GM18507 (cell line): Measurements from ENCODE around the gene SIVA1.

Experiments
- DNase-seq: peaks from one replicate; pipeline ENCODE4 v3.0.0; 2011; ENCODE audit warnings: low read depth; ENCODE audit not compliant: insufficient read length; ENCODE audit errors: extremely low spot score
- FAIRE-seq: peaks from 2 replicates; lab custom pipeline; 2011; peaks lifted over from hg19 to GRCh38; lab: Jason Lieb, UNC

Gene SIVA1

DNA sequence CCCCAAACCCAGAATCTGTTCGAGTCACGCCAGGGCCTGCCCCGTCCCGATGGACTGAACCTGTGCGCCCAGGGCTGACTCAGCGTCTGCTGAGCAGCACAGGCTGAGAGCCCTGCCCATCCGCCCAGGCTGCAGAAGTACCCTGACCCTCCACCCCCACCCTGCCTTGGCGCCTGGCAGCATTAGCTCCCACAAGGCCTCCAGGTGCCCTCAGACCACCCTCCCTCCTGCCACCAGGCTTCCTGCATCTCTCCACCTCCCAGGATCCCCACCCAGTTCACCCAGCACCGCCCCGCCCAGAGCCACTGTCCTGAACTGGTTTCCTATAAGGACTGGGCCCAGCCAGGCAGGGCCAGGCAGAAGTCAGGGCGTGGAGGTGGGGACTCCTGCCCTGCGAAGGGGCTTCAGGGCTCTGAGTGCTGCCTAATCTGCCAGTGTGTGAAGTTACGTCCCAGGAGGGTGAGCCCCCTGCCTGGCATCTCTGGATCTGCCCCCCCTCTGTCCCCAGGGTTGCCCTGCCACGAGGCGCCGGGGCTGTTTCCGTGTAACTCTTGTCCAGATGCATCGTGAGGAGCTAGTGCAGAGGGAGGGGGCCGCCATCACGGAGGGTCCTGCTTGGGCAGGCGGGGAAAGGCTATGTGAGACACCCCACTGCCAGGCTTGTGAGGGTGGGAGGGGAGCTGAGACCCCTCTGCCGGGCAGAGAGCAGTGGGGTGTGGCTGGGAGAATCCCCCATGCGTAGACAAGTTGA is 19.8 kb upstream of the SIVA1 start:
- no peak for DNase-seq
- FAIRE-seq, result no peak

DNA sequence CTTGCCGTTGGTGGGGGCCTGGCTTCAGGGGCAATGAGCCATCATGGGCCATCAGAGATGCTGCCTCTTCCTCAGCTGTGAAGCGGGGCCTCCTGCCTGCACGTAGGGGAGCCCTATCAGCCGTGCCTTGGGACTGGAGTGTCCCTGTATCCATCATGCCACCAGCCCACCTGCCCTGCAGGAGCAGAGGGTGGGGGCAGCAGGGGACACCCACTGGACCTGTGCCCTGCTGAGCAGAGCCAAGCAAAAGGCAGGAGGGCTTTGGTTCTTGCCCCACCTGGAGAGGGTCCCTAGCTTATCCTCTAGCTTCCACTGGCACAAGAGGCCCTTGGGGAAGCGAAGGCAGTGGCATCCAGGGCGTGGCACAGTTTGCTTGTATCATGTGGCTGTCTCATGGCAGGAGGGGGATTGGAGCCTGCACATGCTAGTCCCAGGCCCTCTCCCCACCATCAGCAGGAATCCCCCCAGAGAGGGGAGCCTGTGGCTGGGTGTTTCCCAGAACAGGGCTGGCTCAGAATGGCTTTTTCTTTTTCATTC is 18.8 kb upstream of the SIVA1 start:
- DNase-seq (no peak), FAIRE-seq (no peak)

DNA sequence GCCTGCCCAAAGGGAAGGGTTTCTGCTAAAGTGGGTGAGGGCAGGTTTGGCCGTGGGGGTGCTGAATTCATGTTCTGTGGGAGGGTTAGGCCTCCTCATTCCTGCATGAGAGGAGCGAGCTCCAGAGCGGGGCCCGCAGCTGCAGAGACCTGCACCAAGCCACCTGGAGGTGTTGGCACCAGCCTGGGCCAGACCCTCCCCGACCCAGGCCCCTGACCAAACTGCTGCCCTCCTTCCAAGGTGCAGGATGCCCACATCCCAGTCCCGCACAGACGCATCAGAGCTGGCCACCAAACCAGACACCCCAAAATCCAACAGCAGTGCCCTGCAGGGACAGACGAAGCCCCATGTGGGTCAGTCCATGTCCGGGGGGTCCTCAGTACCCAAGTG is 18.4 kb upstream of the SIVA1 start:
- no peak for FAIRE-seq
- DNase-seq, result no peak

DNA sequence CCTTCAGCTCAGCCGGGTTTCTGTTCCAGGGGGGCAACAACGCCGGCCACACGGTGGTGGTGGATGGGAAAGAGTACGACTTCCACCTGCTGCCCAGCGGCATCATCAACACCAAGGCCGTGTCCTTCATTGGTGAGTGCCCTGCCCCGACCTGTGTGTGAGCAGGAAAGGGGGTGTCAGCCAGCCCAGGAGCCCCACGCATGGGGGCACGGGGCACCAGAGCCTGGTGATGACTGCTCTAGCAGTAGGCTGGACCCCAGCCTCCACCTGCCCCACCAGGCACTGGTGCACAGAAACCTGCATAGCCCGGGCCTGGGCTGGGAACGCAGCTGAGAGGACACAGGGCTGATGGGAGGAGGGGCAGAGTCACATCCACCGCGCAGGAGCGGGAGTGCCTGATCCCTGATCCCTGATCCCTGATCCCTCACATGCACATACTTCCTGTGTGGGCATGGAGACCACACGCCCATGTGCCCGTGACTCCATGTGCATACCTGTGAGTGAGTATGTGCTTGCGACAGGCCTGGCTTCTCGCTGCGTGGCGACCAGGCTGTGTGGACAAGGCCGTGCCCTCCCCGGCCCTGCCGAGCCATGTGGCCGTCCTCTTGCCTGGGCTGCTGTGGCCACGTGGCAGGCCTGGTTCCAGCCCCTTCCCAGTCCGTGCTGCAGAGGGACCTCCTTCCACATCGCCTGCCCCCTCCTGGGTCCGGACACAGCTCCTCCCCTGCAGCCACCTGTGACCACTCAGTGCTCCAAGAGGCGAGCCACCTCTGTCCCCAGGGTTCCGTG is 17.8 kb upstream of the SIVA1 start:
- FAIRE-seq (no peak), DNase-seq (no peak)

DNA sequence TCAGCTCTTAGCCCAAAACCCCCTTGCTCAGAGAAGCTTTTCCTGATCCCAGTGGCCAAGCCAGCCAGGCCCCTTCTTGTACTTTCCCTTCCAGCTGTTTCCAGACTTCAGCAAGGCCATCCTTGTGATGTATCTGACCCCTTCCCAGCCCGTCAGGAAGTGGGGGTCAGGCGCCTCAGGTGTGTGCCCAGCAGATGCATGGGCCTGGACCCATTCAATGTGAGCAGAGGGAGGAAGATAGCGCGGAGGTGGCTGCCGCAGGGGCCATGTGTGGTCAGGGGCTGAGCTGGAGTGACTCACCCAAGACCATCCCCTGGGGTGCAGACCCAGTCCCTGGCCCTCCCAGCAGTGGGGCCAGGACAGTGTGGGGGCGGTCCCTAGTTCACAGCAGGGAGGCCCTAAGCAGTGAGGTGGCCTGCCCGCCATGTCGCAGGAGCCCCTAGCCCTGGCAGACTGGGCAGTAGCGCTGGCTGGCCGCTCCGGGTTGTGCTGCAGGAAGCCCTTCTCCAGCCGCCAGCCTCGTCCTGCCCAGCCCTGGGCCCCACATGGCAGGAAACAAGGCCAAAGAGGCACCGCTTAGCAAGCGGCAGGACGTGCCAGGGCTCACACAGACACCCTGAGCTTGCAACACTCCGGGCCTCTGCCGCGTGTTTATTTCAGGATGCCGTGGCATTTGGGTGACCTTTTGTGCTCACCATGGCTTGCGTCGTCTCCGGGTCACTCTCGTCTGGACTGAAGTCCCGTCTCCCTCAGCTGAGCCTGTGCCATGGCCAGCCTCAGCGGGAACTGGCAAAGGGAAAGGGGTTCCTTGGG is 16.9 kb upstream of the SIVA1 start:
- no peak for DNase-seq
- no peak for FAIRE-seq

DNA sequence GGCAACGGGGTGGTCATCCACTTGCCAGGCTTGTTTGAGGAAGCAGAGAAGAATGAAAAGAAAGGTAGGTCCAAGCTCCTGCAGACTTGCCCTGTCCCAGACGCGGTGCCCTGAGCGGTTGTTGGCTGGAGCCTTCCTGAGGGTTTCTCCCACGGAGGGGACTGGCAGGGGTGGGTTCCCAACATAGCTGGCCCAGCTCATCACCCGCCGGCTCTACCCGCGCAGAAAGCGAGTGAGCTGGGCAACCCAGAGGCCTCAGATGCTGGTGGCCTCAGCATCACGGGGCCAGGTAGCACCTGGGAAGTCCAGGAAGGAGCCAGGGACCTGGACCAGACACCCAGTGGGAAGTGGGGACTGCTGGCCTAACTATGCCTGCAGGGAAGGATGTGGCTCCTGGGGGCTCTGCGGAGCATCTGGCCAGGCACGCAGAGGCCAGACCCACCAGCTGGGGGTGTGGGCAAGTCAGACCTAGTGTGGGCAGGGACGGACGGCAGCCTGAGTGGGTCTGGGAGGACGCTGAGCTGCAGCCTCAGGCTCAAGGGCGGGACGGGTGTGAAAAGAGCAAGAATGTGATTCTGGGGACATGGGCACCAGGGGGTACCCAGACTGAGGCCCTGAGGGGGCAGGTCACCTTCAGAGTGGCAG is 14.4 kb upstream of the SIVA1 start:
- no peak for DNase-seq
- FAIRE-seq, result no peak

DNA sequence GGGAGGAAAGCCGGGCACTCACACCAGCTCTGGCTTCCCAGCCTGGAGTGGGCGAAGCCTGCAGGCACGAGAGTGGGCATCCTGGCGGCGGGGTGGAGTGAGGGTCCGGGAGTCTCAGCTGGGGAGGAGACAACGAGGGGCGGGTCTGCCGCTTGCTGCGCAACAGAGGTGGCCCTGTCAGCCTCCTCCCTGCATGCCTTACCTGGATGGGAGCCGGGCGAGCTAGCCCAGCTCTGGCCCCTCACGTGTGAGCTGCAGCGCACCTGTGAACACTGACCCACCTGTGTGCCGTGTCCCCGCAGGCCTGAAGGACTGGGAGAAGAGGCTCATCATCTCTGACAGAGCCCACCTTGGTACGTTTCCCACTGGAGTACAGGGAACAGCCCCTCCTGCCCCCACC is 13.9 kb upstream of the SIVA1 start:
- DNase-seq (no peak), FAIRE-seq (no peak)

DNA sequence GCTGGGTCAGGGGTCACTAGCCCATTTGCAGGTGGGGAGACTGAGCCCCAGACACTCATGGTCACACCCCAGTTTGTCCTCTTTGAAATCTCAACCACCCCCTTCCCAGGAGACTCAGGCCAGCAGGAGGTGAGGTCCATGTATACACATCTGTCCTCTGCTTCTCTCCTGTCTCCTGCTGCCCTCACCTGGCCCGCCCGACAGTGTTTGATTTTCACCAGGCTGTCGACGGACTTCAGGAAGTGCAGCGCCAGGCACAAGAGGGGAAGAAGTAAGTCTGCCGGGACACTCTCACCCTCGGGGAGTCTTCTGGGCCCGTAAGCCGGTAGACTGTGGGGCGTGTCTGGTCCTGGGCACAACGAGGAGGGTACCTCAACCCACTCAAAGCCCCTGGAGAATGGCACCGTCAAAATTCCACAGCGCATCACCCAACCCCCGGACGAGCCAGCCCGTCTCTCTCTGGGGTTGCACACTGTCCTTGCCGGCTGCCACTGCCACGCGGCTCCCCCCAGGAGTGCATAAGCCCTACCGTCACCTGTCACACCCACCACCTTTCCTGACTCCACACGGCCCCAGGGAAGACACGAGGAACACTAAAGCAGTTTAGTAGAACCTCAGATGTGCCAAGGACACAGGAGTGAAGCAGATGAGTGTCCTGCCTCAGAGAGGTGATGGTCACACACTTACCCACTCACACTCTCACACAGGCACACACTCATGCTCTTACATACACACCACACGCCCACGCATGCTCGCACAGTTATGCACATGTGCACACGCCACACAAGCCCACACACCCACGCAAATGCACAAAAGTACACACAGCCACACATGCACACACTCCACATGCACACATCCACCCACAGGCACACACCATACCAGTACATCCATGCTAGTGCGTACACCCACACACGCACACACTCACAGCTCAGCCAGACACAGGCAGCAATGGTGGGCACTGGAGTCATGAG is 13.1 kb upstream of the SIVA1 start:
- DNase-seq (no peak), FAIRE-seq (no peak)

DNA sequence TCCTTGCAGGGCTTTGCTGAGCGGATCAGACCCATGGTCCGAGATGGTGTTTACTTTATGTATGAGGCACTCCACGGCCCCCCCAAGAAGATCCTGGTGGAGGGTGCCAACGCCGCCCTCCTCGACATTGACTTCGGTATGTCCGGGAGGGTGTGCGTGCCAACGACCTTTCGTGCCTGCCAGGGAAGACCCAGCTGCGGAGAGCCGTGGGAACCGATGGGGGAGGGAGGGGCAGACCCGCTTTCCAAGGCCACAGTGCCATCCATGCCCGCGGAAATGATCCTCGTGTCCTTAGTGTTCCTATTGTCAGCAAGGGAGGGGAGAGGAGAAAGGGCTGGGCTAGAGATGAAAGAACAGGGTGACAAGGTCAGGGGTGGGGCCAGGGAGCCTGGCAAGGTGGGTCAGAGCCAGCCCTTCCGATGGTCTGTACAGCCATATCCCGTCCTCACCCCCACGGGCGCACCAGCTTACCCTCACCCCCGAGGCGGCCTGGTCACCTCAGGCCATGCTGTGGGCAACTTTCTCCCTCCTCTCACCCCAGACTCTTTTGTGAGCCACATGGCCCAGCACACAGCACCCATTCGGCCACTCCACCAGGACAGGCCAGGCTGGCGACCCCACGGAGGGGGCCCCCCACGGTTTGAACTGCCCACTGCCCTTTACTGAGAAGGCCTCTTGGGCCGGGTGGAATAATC is 11.7 kb upstream of the SIVA1 start:
- no peak for DNase-seq
- no peak for FAIRE-seq

DNA sequence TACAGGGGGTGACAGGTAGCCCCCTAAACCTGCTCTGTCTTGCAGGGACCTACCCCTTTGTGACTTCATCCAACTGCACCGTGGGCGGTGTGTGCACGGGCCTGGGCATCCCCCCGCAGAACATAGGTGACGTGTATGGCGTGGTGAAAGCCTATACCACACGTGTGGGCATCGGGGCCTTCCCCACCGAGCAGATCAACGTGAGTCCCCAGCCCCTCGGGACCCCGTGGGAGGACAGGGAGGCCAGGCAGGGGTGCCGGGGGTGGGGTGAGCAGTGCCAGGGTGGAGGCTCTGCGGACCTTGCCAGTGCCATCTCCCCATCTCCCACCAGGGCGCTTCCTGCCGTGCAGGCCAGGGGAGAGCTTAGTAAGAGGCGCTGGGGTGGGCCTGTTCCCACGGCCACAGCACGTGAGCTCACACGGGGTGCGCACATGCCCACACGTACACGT is 11.1 kb upstream of the SIVA1 start:
- no peak for FAIRE-seq
- no peak for DNase-seq

DNA sequence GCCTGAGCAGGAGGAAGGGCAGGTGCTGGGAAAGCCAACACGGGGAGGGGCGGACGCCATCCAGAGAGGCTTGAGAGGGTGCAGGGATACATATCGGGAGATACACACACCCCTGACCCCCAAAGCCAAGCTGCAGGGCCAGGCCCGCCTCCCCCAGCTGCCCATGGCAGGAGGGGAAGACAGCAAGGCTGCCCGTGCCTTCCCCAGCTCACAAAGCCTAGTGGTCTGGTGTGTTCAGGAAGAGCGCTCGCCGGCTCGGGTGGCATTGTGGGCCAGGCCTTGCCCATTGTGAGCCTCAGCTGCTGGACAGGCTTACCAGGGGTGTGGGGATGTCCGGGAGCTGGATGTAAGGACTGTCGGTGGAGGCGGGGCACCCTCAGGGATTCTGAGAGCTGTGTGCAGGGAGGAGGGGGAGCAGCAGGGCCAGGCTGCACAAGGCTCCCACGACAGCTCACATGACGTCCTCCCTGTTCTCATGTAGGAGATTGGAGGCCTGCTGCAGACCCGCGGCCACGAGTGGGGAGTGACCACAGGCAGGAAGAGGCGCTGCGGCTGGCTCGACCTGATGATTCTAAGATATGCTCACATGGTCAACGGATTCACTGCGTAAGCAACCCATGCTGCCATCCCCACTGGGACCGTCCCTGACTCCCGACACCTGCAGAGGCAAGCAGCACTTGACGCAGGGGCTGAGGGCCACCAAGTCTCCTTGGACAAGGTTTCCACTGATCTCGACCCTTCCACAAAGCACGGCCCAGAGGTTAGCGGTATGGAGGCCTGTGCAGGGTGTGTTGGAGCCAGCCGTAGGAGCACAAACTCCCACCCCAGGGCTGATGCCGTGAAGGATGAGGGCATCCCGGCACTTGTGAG is 10.1 kb upstream of the SIVA1 start:
- no peak for DNase-seq
- no peak for FAIRE-seq

DNA sequence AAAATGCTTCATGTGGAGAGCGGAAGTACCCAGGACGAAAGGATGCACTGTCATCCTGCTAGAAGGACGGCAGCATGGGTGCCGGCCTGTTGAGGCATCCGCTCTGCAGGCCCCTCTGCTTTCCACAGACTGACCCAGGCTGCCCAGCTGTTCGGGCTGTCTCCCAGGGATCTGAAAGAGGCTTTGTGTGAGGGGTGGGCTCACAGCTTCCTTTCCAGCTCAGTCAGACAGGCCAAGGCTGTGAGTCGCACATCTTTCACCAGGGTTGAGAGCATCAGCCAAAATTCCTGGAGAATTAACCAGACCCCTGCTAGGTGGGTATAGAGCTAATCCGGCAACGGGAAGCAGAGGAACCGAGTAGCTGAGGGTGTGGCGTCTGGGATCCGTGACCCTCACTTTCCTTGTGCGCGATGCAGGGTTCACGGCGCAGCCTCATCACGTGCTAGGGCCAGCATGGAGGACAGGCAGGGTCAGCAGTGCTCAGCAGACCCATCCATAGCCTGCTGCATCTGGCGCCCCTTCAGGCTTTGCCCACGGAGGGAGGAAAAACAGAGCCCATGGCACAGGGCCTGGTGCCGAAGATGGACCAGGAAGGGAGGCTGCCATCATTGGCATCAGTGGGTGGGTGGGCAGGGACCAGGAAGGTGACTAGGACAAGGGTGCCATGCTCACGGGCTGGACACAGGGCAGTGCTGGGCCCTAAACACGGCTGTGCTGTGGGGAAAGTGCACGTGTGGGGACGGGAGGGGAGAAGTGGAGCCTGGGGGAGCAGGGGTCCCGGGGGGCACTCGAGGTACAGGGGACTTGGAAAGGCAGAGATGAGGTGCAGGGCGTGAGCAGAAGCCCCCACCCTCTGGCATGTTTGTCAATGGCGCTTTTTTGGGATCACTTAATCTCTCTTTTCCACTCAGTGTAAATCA is 9.2 kb upstream of the SIVA1 start:
- no peak for FAIRE-seq
- DNase-seq, result no peak

DNA sequence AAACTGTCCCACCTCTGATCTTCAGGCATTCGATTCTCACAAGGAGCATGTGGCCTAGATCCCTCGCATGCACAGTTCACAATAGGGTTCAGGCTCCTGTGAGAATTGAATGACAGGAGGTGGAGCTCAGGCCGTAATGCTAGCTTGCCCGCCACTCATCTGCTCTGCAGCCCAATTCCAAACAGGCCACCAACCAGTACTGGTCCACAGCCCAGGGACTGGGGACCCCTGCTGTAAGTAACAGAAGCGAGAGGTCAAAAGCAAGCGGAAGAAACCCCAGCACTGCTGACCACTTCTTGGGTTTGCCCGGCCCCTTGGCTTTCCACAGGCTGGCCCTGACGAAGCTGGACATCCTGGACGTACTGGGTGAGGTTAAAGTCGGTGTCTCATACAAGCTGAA is 8.5 kb upstream of the SIVA1 start:
- no peak for FAIRE-seq

DNA sequence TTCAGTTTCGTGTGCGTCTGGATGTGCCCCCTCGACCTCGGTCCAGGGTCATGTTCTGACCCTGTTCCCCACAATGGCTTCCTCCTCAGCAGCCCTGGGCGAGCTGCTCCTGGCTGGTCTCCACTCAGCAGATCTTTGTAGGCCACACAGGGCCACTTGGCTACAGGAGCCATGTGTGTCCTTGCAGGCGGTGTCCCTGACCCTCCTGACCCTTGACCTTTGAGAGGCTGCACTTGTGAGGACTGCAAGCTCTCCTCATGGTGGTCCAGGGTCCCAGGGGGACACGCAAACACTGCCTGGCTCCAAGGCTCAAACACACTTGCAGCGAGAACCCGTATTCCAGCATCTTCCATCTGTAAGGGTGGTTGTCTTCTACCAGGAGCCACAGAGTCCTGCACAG is 7.5 kb upstream of the SIVA1 start:
- DNase-seq, result no peak
- FAIRE-seq, result no peak

More for the DNA sequence above, 8.5 kb upstream of the SIVA1 start:
- DNase-seq, result no peak

DNA sequence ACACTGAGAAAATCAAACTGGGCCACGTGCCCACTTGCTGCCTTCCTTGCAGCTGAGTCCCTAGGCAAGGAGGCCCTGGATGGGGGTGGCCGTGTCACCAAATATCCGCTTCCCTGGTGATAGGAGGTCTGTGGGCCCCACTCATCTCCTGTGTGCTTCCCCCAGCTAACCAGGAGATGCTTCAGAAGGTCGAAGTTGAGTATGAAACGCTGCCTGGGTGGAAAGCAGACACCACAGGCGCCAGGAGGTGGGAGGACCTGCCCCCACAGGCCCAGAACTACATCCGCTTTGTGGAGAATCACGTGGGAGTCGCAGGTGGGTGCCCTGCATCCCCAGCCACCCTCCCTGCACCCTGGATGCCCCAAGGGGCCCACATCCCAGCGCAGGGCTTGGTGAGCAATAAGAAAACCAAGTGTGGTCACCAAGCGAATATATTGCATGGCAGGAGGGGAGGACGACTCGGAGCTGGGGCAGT is 6.8 kb upstream of the SIVA1 start:
- FAIRE-seq (no peak), DNase-seq (no peak)

DNA sequence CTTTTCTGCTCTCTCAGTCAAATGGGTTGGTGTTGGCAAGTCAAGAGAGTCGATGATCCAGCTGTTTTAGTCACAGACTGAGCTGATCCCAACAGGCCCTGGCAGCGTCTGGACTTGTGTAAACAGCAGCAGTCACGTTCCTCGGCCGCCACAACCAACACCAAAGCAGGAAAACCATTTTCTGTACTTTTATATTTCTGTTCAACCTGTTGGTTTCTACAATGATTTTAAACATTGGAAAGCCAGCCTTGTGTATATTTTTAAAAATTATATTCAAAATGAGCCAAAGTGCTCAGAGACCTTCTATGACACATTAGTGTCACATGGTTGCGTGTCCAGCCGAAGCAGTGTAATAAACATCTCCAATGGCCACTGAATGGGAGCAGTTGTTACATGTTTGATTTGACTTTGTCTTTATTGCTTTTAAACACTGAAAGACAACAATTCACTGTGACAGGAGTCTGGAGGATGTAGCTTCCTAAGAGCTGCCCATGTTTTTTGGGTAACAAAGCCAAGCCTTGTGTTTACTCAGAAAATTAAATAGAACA is 5.9 kb upstream of the SIVA1 start:
- no peak for FAIRE-seq
- DNase-seq, result no peak
